Transverse colon (tissue), 4 donors: ENCODE data around the gene GPANK1. TPM values are rescaled to one million over a fixed set of nuclear protein-coding genes. Genes with fewer than 3 reads are reported as not detected.
A peak's percentile ranks its signal among the peaks of the same experiment; 100 is the strongest.

Experiments
- DNase-seq: peaks from one replicate; pipeline ENCODE4 v3.0.0-alpha.2; 2019
- H3K27ac ChIP-seq, 4 donors: fragments of 200-600 bp; sonication (generic); 2 replicates each; pipeline ENCODE4 v1.5.1; 2016 to 2018; ENCODE audit warnings: inconsistent platforms in 4 of 4
- H3K27me3 ChIP-seq: fragments of 200-600 bp; sonication (generic); 2 replicates; pipeline ENCODE4 v1.5.1; 2017; ENCODE audit warnings: inconsistent platforms
- H3K36me3 ChIP-seq, 4 donors: fragments of 200-600 bp; sonication (generic); 2 replicates each; pipeline ENCODE4 v1.5.1; 2017 to 2019; ENCODE audit warnings: inconsistent platforms in 4 of 4
- H3K4me1 ChIP-seq, 4 donors: fragments of 200-600 bp; sonication (generic); 2 replicates each; pipeline ENCODE4 v1.5.1; 2017 to 2020; ENCODE audit warnings: inconsistent platforms in 4 of 4
- H3K4me3 ChIP-seq, 4 donors: fragments of 200-600 bp; sonication (generic); 1 replicate in 1 of 4; 2 replicates in 3 of 4; pipeline versions ENCODE4 v1.5.1 to v1.6.1; 2017 to 2019; ENCODE audit warnings: inconsistent platforms in 4 of 4
- H3K9me3 ChIP-seq, 2 donors: fragments of 200-600 bp; sonication (generic); 2 replicates each; pipeline ENCODE4 v1.5.1; 2017 to 2019; ENCODE audit warnings: inconsistent platforms in 2 of 2
- CTCF ChIP-seq, 5 experiments: fragments of 200-600 bp in 3 of 5; fragments of 450-650 bp in 2 of 5; sonication (generic) in 3 of 5; IDR thresholded peaks; 1 replicate in 2 of 5; 2 replicates in 3 of 5; pipeline ENCODE4 v1.5.1; 2016 to 2017; ENCODE audit warnings: antibody characterized with exemption in 5 of 5, inconsistent platforms in 3 of 5, mild to moderate bottlenecking in 2 of 5, moderate library complexity in 1 of 5
- EP300 ChIP-seq: sonication (generic); formaldehyde crosslinking; IDR thresholded peaks from one replicate; pipeline ENCODE4 v1.6.1; 2017; ENCODE audit warnings: antibody characterized with exemption, low read depth
- POLR2A ChIP-seq: fragments of 450-650 bp; IDR thresholded peaks from one replicate; pipeline ENCODE4 v1.6.1; 2016; ENCODE audit warnings: antibody characterized with exemption, mild to moderate bottlenecking, moderate library complexity
- POLR2AphosphoS5 ChIP-seq, 3 donors: sonication (generic); formaldehyde crosslinking; IDR thresholded peaks; one replicate each; pipeline ENCODE4 v1.6.1; 2016; ENCODE audit warnings: antibody characterized with exemption in 3 of 3
- WGBS, 2 donors: methylation state at CpG; one replicate each; pipeline ENCODE4 v1.1.5; 2018; ENCODE audit warnings: low coverage in 1 of 2; 5-methylcytosine and 5-hydroxymethylcytosine counted together
- in situ Hi-C, 4 donors: fragments of 200-750 bp; cut with MboI; loops; one replicate each; pipeline versions ENCODE4 v1.15.0 to v1.15.1; 2017; ENCODE audit warnings: low sequenced_read_pairs in 3 of 4, low pct_ligation_motif_present in 1 of 4, low pct_unique_long_range_greater_than_20kb in 1 of 4
- intact Hi-C: fragments of 100-400 bp; cut with DNase I; formaldehyde crosslinking; loops from one replicate; pipeline ENCODE4 v1.15.1; 2023; ENCODE audit warnings: low total_unique reads
- total RNA-seq, 4 donors: library from RNA; depleted of rRNA; stranded (reverse); fragments of >200 nt; gene quantifications; one replicate each; pipeline ENCODE4 v1.1.0, GENCODE V29; 2016

The GPANK1 gene
- total RNA-seq, 4 donors from 2014 or later = 2.4 to 32.9 (median 23.2) TPM

DNA sequence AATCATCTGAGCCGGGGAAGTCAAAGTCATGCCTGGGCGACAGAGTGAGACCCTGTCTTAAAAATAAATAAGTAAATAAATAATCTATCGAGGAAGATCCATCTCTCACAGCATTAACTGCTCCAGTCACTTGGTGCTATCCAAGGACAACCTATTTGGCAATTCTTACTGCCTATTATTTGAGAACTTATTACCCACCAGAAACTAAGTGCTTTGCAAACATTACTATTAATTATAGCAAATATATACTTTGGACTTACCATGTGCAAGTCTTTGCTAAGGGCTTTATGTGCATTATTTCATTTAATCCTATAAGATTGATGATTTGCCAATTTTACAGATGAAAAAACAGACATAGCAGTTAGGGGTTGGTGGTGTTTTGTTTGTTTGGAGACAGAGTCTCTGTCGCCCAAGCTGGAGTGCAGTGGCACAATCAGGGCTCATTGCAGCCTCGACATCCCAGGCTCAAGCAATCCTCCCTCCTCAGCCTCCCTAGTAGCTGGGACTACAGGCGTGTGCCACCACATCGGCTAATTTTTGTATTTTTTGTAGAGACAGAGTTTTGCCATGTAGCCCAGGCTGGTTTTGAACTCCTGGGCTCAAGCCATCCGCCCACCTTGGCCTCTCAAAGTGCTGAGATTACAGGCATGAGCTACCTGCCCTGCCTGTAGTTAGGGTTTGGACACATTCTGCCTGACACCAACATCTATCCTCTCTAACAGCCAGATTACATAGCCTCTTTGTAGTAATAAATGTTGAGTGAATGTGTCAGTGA is 10.0 kb downstream of the GPANK1 start:
- Histone ChIP-seq H3K27me3 (no peaks in the 10 kb centered on the region), H3K36me3 (peaks cover 0 to 7% (median 0%) of the 10 kb centered on the region in 4 donors), H3K4me1 (peaks cover 20 to 62% (median 41%) of the 10 kb centered on the region in 4 donors), H3K9me3 (no peaks in the 10 kb centered on the region), H3K4me3 (no peak overlapping the region), H3K27ac (no peak overlapping the region)
- in situ Hi-C loops = no loop called here
- TF ChIP-seq EP300 (no peak), POLR2AphosphoS5 (IDR thresholded peaks at IDR 0.05) (no peak), POLR2A (no peak), CTCF (IDR thresholded peaks at IDR 0.05) (no peak)
- no peak for DNase-seq
- 88 to 91% methylated on average over 3 to 8 of the region's 8 CpGs for WGBS, 2 donors
- intact Hi-C loops = loop anchor here (5.0 kb wide), 1 partner anchor 498 kb away; the partner anchor contains the start of genes PPT2 and PRRT1

DNA sequence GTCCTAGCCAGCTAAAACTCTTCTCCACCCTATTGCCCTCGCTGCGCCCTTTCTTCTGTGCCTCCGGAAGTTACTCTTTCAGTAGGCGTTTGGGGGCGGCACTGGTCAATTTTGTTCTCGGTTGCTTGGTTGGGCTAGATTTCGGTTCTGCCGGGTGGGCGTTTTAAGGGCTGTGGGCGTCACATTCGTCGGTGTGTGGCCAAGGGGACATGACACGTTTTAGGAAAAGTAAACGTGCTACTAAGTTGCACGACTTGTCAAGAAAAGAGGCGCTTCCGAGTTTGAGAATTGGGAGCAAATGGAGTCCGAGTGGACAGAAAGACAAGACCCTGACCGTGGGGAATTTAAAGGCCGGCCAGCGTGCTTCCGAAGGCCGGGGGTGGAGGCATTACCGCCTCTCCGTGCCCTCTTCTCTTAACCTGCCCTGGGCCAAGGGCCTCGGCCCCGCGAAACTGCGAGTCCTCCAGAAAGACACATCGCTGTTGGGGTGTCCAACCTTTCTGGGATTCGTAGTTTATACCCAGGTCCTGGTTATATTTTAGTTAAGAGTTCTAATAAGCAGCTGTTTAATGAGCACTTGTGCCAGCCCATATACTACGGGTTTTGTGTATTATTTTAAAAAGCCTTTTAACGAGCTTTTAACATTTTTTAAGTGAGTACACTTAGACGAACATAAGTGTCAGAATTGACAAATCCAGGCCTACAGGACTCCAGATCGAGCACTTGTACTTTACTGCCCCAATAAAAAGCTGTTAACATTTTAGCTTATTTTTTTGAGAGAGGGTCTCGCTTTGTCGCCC is 11.7 kb downstream of the GPANK1 start:
- 6% methylated on average over 12 to 37 of the region's 37 CpGs for WGBS, 2 donors
- Histone ChIP-seq H3K36me3 (peaks cover 0 to 23% (median 7%) of the 10 kb centered on the region in 4 donors), H3K4me1 (peaks cover 5 to 45% (median 26%) of the 10 kb centered on the region in 4 donors), H3K9me3 (no peaks in the 10 kb centered on the region), H3K27ac (peak overlapping the region; percentile 91 to 99 (median 94)), H3K27me3 (no peaks in the 10 kb centered on the region), H3K4me3 (peak overlapping the region; percentile 28 to 75 (median 56))
- intact Hi-C loops (loop anchor here (5.0 kb wide), 1 partner anchor 499 kb away; the partner anchor contains the start of genes PPT2 and PRRT1), in situ Hi-C loops (no loop called here)
- TF ChIP-seq POLR2A (peak; percentile 83), EP300 (no peak), CTCF (IDR thresholded peaks at IDR 0.05) (no peak), POLR2AphosphoS5 (IDR thresholded peaks at IDR 0.05) (peak; percentile 1 to 89 (median 87))
- DNase-seq = peak; percentile 91

GRCh38 chr6:31651602-31652191 is 13.1 kb downstream of the GPANK1 start:
- H3K27ac ChIP-seq = peak overlapping the region; percentile 91 to 99 (median 94)
- no peaks in the 10 kb centered on the region for H3K9me3 ChIP-seq
- 2 to 9% methylated on average over 4 to 28 of the region's 29 CpGs for WGBS, 2 donors
- peak; percentile 80 for DNase-seq
- intact Hi-C loops = loop anchor here (5.0 kb wide), 1 partner anchor 501 kb away; the partner anchor contains the start of genes PPT2 and PRRT1
- peak overlapping the region; percentile 52 to 93 (median 67) for H3K4me3 ChIP-seq
- no peaks in the 10 kb centered on the region for H3K27me3 ChIP-seq
- in situ Hi-C loops = no loop called here
- peaks cover 0 to 38% (median 14%) of the 10 kb centered on the region in 4 donors for H3K36me3 ChIP-seq
- TF ChIP-seq EP300 (no peak), POLR2A (no peak), POLR2AphosphoS5 (IDR thresholded peaks at IDR 0.05) (peak; percentile 35 to 66 (median 39)), CTCF (IDR thresholded peaks at IDR 0.05) (no peak)
- H3K4me1 ChIP-seq = peaks cover 5 to 35% (median 18%) of the 10 kb centered on the region in 4 donors
